ENCODE measurements around the gene TPP2. TPM values are rescaled to one million over a fixed set of nuclear protein-coding genes. Genes with fewer than 3 reads are reported as not detected.

The TPP2 gene
- total and polyA plus RNA-seq, 9 of the 15 experiments (the other 6 are each of a cell fraction or from before 2014, with no cell fraction given): 18.8 to 87.7 (median 55.9) TPM

GRCh38 chr13:102667023-102667422 lies 70.2 kb downstream of the TPP2 start:
- Histone ChIP-seq H3K4me1 (replicated peaks in 1 of 2; ENCODE audit: control insufficient read depth in 2 of 2, insufficient read depth in 2 of 2, low read length in 2 of 2) (peaks cover 0 to 6% of the 10 kb centered on the region in 2 experiments; a peak in 3 of 5 replicates), H2AFZ (ENCODE audit: low read depth, low read length) (no peak overlapping the region), H3K4me2 (ENCODE audit: insufficient read depth, low read length) (no peak overlapping the region), H3K79me2 (ENCODE audit: control insufficient read depth, insufficient read depth, low read length) (no peaks in the 10 kb centered on the region), H3K9ac (ENCODE audit: insufficient read depth in 1 of 2, low read depth in 2 of 2, low read length in 2 of 2) (no peak overlapping the region), H4K20me1 (replicated peaks; ENCODE audit: control insufficient read depth, insufficient read depth, low read length) (no peaks in the 10 kb centered on the region), H3K9me1 (ENCODE audit: control insufficient read depth, insufficient read depth, low read length) (no peaks in the 10 kb centered on the region), H3K36me3 (ENCODE audit: control insufficient read depth, insufficient read depth, low read length) (peaks cover 64% of the 10 kb centered on the region), H3K27me3 (ENCODE audit: control insufficient read depth in 2 of 2, insufficient read depth in 2 of 2, low read length in 2 of 2) (no peaks in the 10 kb centered on the region), H3K4me3 (no peak overlapping the region), H3K27ac (ENCODE audit: extremely low read depth, low read depth, low read length) (no peak overlapping the region), H3K9me3 (replicated peaks; ENCODE audit: control insufficient read depth, insufficient read depth, low read depth, low read length) (no peaks in the 10 kb centered on the region; the same call in 1 of the 2 replicates)
- intact Hi-C loops (cut with micrococcal nuclease): loop anchor here (10.0 kb wide), 1 partner anchor 108 kb away; the partner anchor contains the start of gene TEX30
- in situ Hi-C loops (cut with MboI): no loop called here
- ChIA-PET CTCF (ENCODE audit: low intra/inter-chr PET ratio) (no interaction called here), POLR2A (interaction anchor here (1.0 kb wide), 1 partner anchor 12 kb away, joined by 3 read pairs; no protein-coding TSS in a partner anchor)
- ATAC-seq (no peak), DNase-seq (ENCODE audit: extremely low read depth in 1 of 4, low spot score in 3 of 4) (no peak), FAIRE-seq (no peak)
- no TSS peak for BruUV-seq (replicated peaks)
- TF ChIP-seq ZNF584 (CRISPR knock-in tag; IDR thresholded peaks at IDR 0.05; ENCODE audit: low read depth): no peak
- TF ChIP-seq CAMTA2 (CRISPR knock-in tag; conservative IDR thresholded peaks at IDR 0.05): no peak
- no peak for TF ChIP-seq TAF1 (IDR thresholded peaks at IDR 0.05; ENCODE audit: control insufficient read depth, extremely low read depth, insufficient read depth, low read length, severe bottlenecking)
- TF ChIP-seq POLR2B (IDR thresholded peaks at IDR 0.05; ENCODE audit: low read depth, partially characterized antibody): no peak
- no peak for TF ChIP-seq TOE1 (IDR thresholded peaks at IDR 0.05; ENCODE audit: borderline replicate concordance)
- no peak for TF ChIP-seq TOE1 (CRISPR knock-in tag; IDR thresholded peaks at IDR 0.05; ENCODE audit: borderline replicate concordance, low read depth)
- no peak for TF ChIP-seq SETDB1 (IDR thresholded peaks at IDR 0.05; ENCODE audit: low read length)
- TF ChIP-seq SP2 (IDR thresholded peaks at IDR 0.05; ENCODE audit: extremely low read depth, low read depth, low read length, poor library complexity, severe bottlenecking): no peak
- no peak for TF ChIP-seq PHB (CRISPR knock-in tag; IDR thresholded peaks at IDR 0.05)
- TF ChIP-seq E2F4 (CRISPR knock-in tag; IDR thresholded peaks at IDR 0.05; ENCODE audit: low read depth): no peak
- TF ChIP-seq ZNF354B (CRISPR knock-in tag; IDR thresholded peaks at IDR 0.05): no peak
- no peak for TF ChIP-seq MCM2 (IDR thresholded peaks at IDR 0.05; ENCODE audit: low read depth)
- no peak for TF ChIP-seq TSHZ1 (CRISPR knock-in tag; IDR thresholded peaks at IDR 0.05)
- no peak for TF ChIP-seq ZFX (CRISPR knock-in tag; IDR thresholded peaks at IDR 0.05)
- no peak for TF ChIP-seq SIRT6 (IDR thresholded peaks at IDR 0.05; ENCODE audit: low read depth, low read length)
- no peak for TF ChIP-seq ZBTB9 (CRISPR knock-in tag; IDR thresholded peaks at IDR 0.05)

Measured in K562 (cell line).